HG03097 (cell line): ENCODE measurements around the gene FBLN1.
"Not testable (repeated sequence)": the region's sequence is repeated elsewhere in the genome, so short reads cannot be mapped to it uniquely, and the experiment has no call there.

Source experiments
- ATAC-seq: cut with Tn5 transposase; IDR thresholded peaks from one replicate; pipeline ENCODE4 v1.9.1; 2021; ENCODE audit not compliant: unreplicated experiment, low FRiP score

FBLN1 gene

DNA sequence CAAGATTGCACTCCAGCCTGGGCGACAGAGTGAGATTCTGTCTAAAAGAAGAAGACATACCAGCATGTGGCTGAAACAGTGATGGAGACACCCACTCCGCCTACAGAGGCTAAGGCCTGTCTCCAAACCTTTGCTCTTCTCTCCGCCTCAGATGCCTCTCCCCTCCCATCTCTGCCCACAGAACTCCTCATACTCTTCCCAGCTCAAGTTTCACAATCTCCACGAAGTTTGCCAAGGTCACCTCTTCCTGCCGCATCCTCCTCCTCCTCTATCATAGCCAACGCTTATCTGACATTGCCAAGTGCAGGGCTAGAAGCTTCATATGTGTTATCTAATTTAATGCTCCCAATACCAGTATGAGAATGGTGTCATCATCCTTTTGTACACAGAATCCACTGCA lies 25.9 kb upstream of the FBLN1 start:
- ATAC-seq = no peak

DNA sequence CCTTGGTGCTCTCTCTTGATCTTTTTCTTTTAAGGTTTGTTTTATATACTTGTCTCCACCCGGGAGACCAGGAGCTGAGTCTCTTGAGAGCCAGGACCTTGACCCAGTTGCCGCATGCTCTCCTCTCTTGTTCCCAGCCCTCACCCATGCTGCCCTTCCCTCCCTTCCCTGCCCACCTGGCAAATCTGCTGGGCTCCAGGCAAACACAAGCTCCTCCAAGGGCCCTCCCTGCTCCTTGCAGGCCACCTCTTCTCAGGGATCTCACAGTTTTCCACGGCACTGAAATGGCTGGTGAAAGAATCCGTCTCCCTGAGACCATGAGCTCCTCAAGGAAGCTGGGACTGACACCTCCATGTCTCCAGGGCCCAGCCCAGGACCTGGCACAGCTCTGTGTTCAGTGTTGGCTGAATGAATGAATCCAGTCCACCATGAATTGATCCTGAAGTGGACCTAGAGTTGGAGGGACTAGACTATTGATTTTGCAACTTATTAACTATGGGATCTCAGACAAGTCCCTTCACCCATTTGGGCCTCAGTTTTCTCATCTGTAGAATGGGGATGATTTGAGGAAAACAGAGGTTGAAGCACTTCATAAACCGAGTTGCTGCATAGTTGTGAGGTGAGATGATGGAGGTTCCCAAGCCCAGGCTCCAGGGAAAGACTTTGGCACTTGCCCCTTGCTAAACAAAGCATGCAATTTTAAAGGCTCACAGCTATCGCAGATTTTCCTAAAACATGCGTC lies 25.1 kb upstream of the FBLN1 start:
- ATAC-seq = no peak

GRCh38 chr22:45478108-45478771 lies 24.4 kb upstream of the FBLN1 start:
- ATAC-seq = no peak

- no peak for ATAC-seq
These were observed 22.0 kb upstream of the FBLN1 start for GRCh38 chr22:45480717-45481116.

GRCh38 chr22:45481661-45482060 lies 21.0 kb upstream of the FBLN1 start:
- no peak for ATAC-seq

GRCh38 chr22:45482169-45482568 lies 20.5 kb upstream of the FBLN1 start:
- ATAC-seq = no peak

DNA sequence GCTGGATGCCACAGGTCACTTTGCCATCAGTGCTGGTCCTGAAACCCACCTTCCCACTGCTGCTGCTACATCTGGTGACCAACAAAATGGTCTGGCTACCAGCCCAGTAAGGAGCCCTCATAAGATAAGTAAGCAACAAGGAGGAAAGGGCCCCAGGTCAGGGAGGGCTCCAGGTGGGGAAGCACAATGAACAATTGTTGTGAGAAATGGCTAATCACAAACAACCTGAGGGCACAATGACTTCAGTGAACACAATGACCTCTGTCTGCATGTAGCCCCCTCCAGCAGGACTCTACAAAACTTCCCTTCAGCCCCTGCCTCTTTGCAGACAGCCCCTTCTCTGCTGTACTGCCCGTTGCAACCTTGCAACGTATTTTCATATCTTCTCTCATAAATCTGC lies 19.4 kb upstream of the FBLN1 start:
- ATAC-seq = no peak

DNA sequence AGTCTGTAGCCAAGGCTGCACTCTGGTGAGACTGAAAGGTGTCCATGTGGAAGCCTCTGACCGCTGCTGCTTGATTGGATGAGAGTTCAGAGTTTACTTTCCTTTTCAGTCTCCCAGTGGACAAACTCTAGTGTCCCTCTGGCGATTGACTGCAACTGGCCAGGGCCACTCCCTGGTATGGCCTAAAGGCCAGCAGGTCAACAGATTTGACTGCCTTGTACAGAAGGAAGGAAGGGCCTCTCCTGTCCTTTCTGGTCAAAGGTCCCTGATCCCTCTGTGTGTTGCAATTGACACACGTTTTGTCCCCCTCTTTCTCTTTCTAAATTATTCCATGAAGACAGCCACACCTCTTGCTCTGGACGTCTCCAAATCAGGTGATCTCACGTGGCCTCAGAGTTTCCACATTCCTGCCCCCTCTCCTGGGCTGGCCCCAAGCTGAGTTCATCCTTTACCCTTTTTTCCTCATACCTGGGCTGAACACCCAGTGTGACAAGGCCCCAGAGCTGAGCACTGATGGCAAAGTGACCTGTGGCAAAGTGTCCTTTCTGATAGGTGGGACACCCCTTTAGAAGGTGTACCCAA lies 18.7 kb upstream of the FBLN1 start:
- ATAC-seq = no peak

- ATAC-seq = no peak
These were observed 17.9 kb upstream of the FBLN1 start for GRCh38 chr22:45484742-45485141.

DNA sequence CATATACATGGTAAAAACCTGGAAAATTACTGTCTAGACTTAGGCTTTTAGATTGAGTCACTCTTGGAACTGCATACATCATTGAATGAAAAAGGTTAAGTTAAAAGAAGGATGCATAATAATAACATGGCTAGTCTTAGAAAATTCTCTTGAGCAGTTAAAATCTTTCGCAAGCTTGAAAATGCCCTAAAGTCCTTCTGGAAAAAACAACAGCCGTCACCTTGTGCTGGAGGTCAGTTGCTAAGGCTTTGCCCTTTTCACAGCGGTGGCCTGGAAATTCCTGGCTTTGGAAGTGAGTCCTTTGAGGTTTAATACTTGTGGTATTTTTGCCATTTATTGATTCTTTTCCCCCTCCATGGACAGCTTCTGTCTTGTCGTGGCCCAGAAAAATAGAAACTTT lies 17.4 kb upstream of the FBLN1 start:
- ATAC-seq = no peak

GRCh38 chr22:45488764-45489370 lies 13.8 kb upstream of the FBLN1 start:
- no peak for ATAC-seq

DNA sequence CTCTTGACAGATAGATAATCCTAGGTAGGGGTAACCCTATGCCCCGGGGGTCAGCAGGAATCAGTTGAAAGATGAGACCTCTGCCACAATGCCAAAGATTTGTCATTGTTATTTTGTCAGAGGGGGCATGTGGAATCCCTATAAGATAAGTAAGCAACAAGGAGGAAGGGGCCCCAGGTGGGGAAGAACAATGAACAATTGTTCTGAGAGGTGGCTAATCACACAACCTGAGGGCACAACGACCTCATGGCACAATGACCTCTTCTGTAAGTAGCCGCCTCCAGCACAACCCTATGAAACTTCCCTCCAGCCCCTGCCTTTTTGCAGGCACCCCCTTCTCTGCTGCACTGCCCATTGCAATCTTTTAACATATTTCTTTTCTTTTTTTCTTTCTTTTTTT lies 11.8 kb upstream of the FBLN1 start:
- no peak for ATAC-seq

- ATAC-seq = no peak
These were observed 10.8 kb upstream of the FBLN1 start for GRCh38 chr22:45491841-45492240.

DNA sequence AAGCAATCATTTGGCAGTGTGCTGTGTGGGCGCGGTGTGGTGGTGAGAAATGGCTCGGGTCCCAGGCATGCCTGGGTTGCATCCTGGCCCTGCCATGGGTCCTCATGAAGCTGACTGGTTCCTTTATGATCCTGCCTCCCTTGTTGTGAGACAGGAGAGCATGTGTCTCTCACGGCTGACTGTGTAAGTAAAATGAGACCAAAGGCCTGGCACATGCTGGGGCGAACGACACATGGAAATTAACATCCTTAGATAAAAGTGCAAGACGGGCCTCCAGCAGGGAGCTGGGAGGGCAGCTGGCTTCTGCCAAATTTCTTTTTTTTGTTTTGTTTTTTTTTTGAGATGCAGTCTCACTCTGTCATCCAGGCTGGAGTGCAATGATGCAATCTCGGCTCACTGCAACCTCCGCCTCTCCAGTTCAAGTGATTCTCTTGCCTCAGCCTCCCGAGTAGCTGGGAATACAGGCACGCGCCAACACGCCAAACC lies 9.4 kb upstream of the FBLN1 start:
- no peak for ATAC-seq

- ATAC-seq = not testable (repeated sequence)
These were observed 8.4 kb upstream of the FBLN1 start for GRCh38 chr22:45494306-45494705.

- ATAC-seq = not testable (repeated sequence)
These were observed 7.1 kb upstream of the FBLN1 start for GRCh38 chr22:45495616-45496015.

DNA sequence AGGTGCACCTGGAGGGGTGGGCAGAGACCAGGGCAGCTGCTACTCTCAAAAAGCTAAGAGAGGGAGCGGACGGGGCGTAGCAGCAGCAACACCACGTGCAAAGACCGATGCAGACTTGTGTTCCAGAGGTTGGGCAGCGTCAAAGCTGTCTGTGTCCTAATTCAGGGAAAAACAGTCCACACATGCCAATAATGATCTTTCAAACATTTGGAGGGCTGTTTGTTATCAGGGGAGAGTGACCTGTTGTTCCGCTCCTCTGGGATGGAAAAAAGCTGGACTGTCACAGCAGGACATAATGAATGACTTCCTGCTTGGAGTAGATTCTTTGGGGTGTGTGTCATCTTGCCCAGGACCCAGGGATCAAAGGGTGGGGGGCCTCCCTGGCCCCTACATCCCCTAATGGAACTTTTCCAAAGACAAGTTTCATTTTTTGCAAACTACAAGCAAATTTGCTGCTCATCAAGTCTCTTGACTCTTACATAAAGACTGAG lies 6.2 kb upstream of the FBLN1 start:
- no peak for ATAC-seq

DNA sequence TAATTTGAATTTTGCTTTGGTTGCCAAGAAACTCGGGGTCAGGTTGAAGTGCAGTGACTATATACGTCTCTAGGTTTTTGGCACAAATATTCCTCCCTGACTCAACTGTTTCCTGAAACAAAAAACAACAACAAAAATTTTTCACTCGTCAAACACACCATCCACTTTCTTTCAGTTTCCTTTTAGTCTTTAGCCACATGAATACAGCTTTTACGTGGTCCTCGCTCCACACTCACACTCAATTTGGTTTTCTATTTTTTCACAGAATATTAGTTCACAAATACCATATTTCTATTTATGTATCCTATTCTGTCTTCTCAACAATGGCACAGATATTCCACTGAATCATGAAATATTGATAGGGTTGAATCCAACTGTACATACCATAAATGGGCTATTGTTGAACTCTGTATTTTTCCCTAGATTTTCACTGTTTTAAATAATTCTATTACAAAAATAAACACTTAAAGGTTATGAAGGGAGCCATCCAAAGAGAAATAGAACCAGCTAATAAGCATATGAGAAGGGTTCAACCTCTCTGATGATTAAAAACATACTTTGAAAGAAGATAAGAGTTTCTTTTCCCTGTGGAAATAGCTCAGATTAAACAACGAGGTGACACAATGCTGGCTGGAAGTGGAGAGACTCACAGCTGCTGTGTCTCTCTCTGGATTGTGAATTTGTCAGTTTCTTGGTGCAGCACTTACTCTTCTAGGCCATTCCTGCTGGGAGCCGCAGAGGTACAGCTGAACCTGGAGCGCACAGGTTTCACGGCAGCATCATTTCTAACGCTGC lies 5.1 kb upstream of the FBLN1 start:
- no peak for ATAC-seq

GRCh38 chr22:45499746-45500145 lies 2.9 kb upstream of the FBLN1 start:
- ATAC-seq = no peak

- ATAC-seq = no peak
These were observed 550 bp downstream of the FBLN1 start for GRCh38 chr22:45503050-45503815.
